Stomach (tissue), 4 donors: ENCODE results near the gene KCNA2.

Source experiments
- POLR2A ChIP-seq, 4 donors: fragments of 450-650 bp; IDR thresholded peaks; one replicate each; pipeline ENCODE4 v1.6.1; 2016; ENCODE audit warnings: antibody characterized with exemption in 4 of 4, control low read depth in 2 of 4, mild to moderate bottlenecking in 1 of 4, moderate library complexity in 1 of 4
- TF ChIP-seq, protein P1 (sequence below), 7 experiments: fragments of 450-650 bp in 4 of 7; fragments of 200-600 bp in 3 of 7; sonication (generic) in 3 of 7; IDR thresholded peaks; one replicate each; pipeline ENCODE4 v1.5.1; 2016 to 2019; ENCODE audit warnings: antibody characterized with exemption in 7 of 7, control low read depth in 2 of 7, mild to moderate bottlenecking in 1 of 7

DNA sequence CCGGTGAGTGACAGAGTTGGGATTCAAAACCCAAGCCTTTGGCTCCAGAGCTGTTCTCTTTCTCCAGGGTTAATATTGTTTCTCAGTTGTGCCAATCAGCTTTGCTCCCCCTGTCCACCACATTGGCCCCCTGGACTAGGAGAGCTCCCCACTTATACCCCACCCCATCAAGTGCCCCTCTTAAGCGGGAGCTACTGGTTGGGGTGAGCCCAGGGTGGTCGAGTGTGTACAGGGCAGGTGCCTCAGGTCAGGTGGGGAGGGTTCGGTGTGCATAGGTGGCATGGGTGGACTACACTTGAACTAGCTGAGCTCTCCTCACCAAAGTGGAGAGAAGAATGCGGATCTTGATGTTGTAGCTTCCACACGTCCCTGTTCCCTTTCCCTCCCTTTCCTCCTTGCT lies 14.2 kb downstream of the KCNA2 start:
- TF ChIP-seq, protein P1, sequence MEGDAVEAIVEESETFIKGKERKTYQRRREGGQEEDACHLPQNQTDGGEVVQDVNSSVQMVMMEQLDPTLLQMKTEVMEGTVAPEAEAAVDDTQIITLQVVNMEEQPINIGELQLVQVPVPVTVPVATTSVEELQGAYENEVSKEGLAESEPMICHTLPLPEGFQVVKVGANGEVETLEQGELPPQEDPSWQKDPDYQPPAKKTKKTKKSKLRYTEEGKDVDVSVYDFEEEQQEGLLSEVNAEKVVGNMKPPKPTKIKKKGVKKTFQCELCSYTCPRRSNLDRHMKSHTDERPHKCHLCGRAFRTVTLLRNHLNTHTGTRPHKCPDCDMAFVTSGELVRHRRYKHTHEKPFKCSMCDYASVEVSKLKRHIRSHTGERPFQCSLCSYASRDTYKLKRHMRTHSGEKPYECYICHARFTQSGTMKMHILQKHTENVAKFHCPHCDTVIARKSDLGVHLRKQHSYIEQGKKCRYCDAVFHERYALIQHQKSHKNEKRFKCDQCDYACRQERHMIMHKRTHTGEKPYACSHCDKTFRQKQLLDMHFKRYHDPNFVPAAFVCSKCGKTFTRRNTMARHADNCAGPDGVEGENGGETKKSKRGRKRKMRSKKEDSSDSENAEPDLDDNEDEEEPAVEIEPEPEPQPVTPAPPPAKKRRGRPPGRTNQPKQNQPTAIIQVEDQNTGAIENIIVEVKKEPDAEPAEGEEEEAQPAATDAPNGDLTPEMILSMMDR (IDR thresholded peaks at IDR 0.05) = no peak
- TF ChIP-seq POLR2A (IDR thresholded peaks at IDR 0.05) = no peak
